Psoas muscle (tissue), 8 donors: Measurements from ENCODE around the gene TTC5. TPM values are rescaled to one million over a fixed set of nuclear protein-coding genes. Genes with fewer than 3 reads are reported as not detected.

Experiments
- ATAC-seq, 4 donors: fragments of 200-7000 bp; cut with Tn5 transposase; one replicate each; pipeline ENCODE4 v1.9.1; 2020; ENCODE audit warnings: moderate library complexity in 3 of 4, mild to moderate bottlenecking in 2 of 4
- DNase-seq, 2 donors: peaks; one replicate each; pipeline ENCODE4 v3.0.0-alpha.2; 2020
- H3K27ac ChIP-seq: fragments of 200-600 bp; one replicate; pipeline ENCODE4 v1.8.0; 2022
- H3K27me3 ChIP-seq, 3 donors: fragments of 200-600 bp in 1 of 3; one replicate each; pipeline versions ENCODE4 v1.6.1 to v1.8.0; 2013 to 2022; ENCODE audit warnings: low read length in 2 of 3, mild to moderate bottlenecking in 2 of 3, moderate library complexity in 1 of 3; ENCODE audit not compliant: insufficient read depth in 3 of 3
- H3K36me3 ChIP-seq, 2 donors: fragments of 200-600 bp in 1 of 2; one replicate each; pipeline versions ENCODE4 v1.6.1 to v1.8.0; 2013 to 2022; ENCODE audit warnings: low read depth in 1 of 2, mild to moderate bottlenecking in 1 of 2, moderate library complexity in 1 of 2; ENCODE audit not compliant: insufficient read depth in 1 of 2
- H3K4me1 ChIP-seq: fragments of 200-600 bp; one replicate; pipeline ENCODE4 v1.8.0; 2022
- H3K4me3 ChIP-seq: fragments of 200-600 bp; one replicate; pipeline ENCODE4 v1.8.0; 2022; ENCODE audit warnings: mild to moderate bottlenecking
- H3K9me3 ChIP-seq: fragments of 200-600 bp; one replicate; pipeline ENCODE4 v1.8.0; 2022
- WGBS, 3 donors: extraction: QIAGEN DNeasy Blood & Tissue Kit; methylation state at CpG; one replicate each; pipeline versions ENCODE4 v1.1.6 to v1.1.7; 2013; 5-methylcytosine and 5-hydroxymethylcytosine counted together
- intact Hi-C, 2 donors: fragments of 100-400 bp; cut with DNase I; formaldehyde crosslinking; loops; one replicate each; pipeline versions ENCODE4 v1.11.0 to v1.14.2; 2022
- polyA plus RNA-seq, 3 donors: library from polyadenylated mRNA; stranded (reverse); fragments of 200-250 nt; gene quantifications; one replicate each; pipeline ENCODE4 v1.2.3, GENCODE V29; 2013
- total RNA-seq, 4 donors: library from RNA; stranded (reverse); fragmentation: NEBNext Ultra II Directional in 2 of 4; extraction: Animal tissue kit (Norgen Biotek cat#: 25700) in 2 of 4; gene quantifications; one replicate each; pipeline versions ENCODE4 v1.2.1 to v1.2.4, GENCODE V29; 2021 to 2023
- TF ChIP-seq, protein P1 (sequence below): fragments of 200-600 bp; IDR thresholded peaks from one replicate; pipeline ENCODE4 v1.8.0; 2022; ENCODE audit warnings: antibody characterized with exemption
- donor health status: healthy with polysubstance abuse.
- donor health status: DM: no; HTN: no; CAD: no; lungs with moderate emphysema.
- donor health status: Bipolar disorder and iron deficiency.
- donor health status: healthy.
- donor health status: DM: yes; HTN: yes; CAD: no.
- donor health status: DM: no; HTN: no; CAD: no.
- donor health status: DM: no; HTN: no; CAD: no.
- donor health status: DM: yes; HTN: yes; CAD: no.

The TTC5 gene
- total and polyA plus RNA-seq, 7 donors, result 3.2 to 10.4 (median 6.2) TPM

GRCh38 chr14:20332431-20332787 lies 26.7 kb upstream of the TTC5 start:
- peak overlapping the region; percentile 77 for H3K4me3 ChIP-seq
- intact Hi-C loops, result loop anchor here in 1 of 2 donors (10.0 kb wide), 1 partner anchor 352 kb away; the partner anchor contains the start of genes ANG and RNASE4
- DNase-seq (no peak), ATAC-seq (peak; percentile 41 to 63 (median 48))
- WGBS, 3 donors, result 1 to 3% (median 1%) methylated on average over 4 of the region's 4 CpGs
- H3K27ac ChIP-seq, result peak overlapping the region; percentile 85
- H3K4me1 ChIP-seq, result peaks cover 17% of the 10 kb centered on the region
- H3K9me3 ChIP-seq, result no peaks in the 10 kb centered on the region
- no peaks in the 10 kb centered on the region for H3K27me3 ChIP-seq
- TF ChIP-seq, protein P1, sequence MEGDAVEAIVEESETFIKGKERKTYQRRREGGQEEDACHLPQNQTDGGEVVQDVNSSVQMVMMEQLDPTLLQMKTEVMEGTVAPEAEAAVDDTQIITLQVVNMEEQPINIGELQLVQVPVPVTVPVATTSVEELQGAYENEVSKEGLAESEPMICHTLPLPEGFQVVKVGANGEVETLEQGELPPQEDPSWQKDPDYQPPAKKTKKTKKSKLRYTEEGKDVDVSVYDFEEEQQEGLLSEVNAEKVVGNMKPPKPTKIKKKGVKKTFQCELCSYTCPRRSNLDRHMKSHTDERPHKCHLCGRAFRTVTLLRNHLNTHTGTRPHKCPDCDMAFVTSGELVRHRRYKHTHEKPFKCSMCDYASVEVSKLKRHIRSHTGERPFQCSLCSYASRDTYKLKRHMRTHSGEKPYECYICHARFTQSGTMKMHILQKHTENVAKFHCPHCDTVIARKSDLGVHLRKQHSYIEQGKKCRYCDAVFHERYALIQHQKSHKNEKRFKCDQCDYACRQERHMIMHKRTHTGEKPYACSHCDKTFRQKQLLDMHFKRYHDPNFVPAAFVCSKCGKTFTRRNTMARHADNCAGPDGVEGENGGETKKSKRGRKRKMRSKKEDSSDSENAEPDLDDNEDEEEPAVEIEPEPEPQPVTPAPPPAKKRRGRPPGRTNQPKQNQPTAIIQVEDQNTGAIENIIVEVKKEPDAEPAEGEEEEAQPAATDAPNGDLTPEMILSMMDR, result no peak
- H3K36me3 ChIP-seq, result peaks cover 0 to 17% of the 10 kb centered on the region in 2 donors

DNA sequence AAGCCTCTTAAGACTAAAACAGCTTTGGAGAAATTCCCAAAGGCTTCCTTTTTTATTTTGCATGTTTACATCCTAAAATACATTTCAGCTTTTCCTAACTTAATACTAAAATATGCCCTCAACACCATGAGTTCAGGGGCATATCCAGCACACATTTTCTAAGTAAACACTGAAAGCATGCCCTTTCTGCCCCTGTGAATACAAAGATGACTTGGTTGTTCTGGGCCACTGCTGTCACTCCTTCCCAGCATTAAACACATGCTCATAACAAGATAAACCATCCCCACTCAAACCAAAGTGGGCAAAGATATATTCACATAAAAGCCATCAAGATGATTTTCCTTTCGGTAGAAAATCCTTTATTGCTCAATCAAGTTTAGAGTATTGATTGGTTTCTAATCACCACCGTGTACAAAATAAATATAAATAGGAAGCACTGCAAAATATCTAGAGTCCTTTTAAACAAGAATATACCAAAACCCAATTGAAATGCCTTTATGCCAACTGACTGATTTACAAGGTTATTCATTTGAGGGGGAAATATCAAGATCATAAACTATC lies 25.4 kb upstream of the TTC5 start:
- intact Hi-C loops, result loop anchor here in 1 of 2 donors (10.0 kb wide), 1 partner anchor 354 kb away; the partner anchor contains the start of genes ANG and RNASE4
- 76 to 85% (median 78%) methylated on average over 2 of the region's 2 CpGs for WGBS, 3 donors
- TF ChIP-seq, protein P1, result no peak
- Histone ChIP-seq H3K27ac (no peak overlapping the region), H3K27me3 (no peaks in the 10 kb centered on the region), H3K4me3 (peak overlapping the region; percentile 77), H3K9me3 (no peaks in the 10 kb centered on the region), H3K4me1 (peaks cover 21% of the 10 kb centered on the region), H3K36me3 (peaks cover 0 to 26% of the 10 kb centered on the region in 2 donors)
- ATAC-seq (no peak), DNase-seq (no peak)

DNA sequence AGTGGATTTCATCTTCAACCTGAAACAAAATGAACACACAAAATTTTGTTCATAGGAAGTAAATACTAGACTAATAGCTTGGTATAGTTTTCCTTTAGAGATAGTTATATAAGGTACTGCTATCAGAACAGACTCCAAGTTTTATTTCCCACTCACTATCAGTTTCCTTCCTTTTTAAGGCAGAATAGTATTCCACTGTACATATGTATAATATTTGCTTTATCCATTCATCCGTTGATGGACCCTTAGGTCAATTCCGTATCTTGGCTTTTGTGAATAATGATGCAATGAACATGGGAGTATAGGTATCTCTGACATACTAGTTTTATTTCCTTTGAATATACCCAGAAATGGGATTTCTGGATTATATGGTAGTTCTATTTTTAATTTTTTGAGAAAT lies 23.6 kb upstream of the TTC5 start:
- TF ChIP-seq, protein P1, result no peak
- Histone ChIP-seq H3K9me3 (no peaks in the 10 kb centered on the region), H3K4me1 (peaks cover 21% of the 10 kb centered on the region), H3K27me3 (no peaks in the 10 kb centered on the region), H3K36me3 (peaks cover 6 to 44% of the 10 kb centered on the region in 2 donors), H3K4me3 (no peak overlapping the region), H3K27ac (no peak overlapping the region)
- ATAC-seq (no peak), DNase-seq (no peak)
- intact Hi-C loops, result loop anchor here in 1 of 2 donors (2.0 kb wide), 1 partner anchor 277 kb away; no protein-coding TSS in a partner anchor
- WGBS, 3 donors, result 47 to 93% (median 71%) methylated on average over 2 of the region's 2 CpGs

GRCh38 chr14:20328705-20329104 lies 23.0 kb upstream of the TTC5 start:
- WGBS, 3 donors, result 45 to 60% (median 54%) methylated on average over 2 of the region's 2 CpGs
- intact Hi-C loops, result loop anchor here in 1 of 2 donors (2.0 kb wide), 1 partner anchor 278 kb away; no protein-coding TSS in a partner anchor
- DNase-seq (no peak), ATAC-seq (no peak)
- no peak overlapping the region for H3K4me3 ChIP-seq
- H3K4me1 ChIP-seq, result peaks cover 21% of the 10 kb centered on the region
- no peaks in the 10 kb centered on the region for H3K9me3 ChIP-seq
- no peak overlapping the region for H3K27ac ChIP-seq
- H3K27me3 ChIP-seq, result no peaks in the 10 kb centered on the region
- TF ChIP-seq, protein P1, result no peak
- H3K36me3 ChIP-seq, result peaks cover 6 to 50% of the 10 kb centered on the region in 2 donors
